Kidney (tissue), 14 donors: Measurements from ENCODE around the gene THOC7. TPM values are rescaled to one million over a fixed set of nuclear protein-coding genes. Genes with fewer than 3 reads are reported as not detected.

Experiments
- DNase-seq, 5 donors: peaks; one replicate each; pipeline ENCODE4 v3.0.0-alpha.2; 2013 to 2020
- FAIRE-seq: peaks from 2 replicates; lab custom pipeline; 2012; peaks lifted over from hg19 to GRCh38; lab: Jason Lieb, UNC
- H3K27ac ChIP-seq, 2 donors: one replicate each; pipeline ENCODE4 v1.7.0; 2013; ENCODE audit warnings: low read depth in 2 of 2, low read length in 2 of 2, inconsistent platforms in 1 of 2
- H3K27me3 ChIP-seq: one replicate; pipeline ENCODE4 v1.7.1; 2013; ENCODE audit warnings: low read length, inconsistent platforms; ENCODE audit not compliant: control insufficient read depth, insufficient read depth
- H3K36me3 ChIP-seq, 3 donors: one replicate each; pipeline versions ENCODE4 v1.7.0 to v1.7.1; 2013; ENCODE audit warnings: low read length in 3 of 3, control low read depth in 1 of 3, inconsistent platforms in 1 of 3; ENCODE audit not compliant: insufficient read depth in 3 of 3, control insufficient read depth in 2 of 3
- H3K4me1 ChIP-seq, 3 donors: one replicate each; pipeline versions ENCODE4 v1.7.0 to v1.7.1; 2013; ENCODE audit warnings: low read length in 3 of 3, inconsistent platforms in 1 of 3, low read depth in 1 of 3; ENCODE audit not compliant: control insufficient read depth in 2 of 3, insufficient read depth in 2 of 3
- H3K4me3 ChIP-seq, 3 donors: one replicate each; pipeline versions ENCODE4 v1.7.0 to v1.8.1; 2013; ENCODE audit warnings: low read length in 3 of 3, control low read depth in 1 of 3, inconsistent platforms in 1 of 3
- H3K9ac ChIP-seq, 3 donors: one replicate each; pipeline versions ENCODE4 v1.7.0 to v1.7.1; 2013; ENCODE audit warnings: low read length in 3 of 3, control low read depth in 1 of 3, inconsistent platforms in 1 of 3
- H3K9me3 ChIP-seq, 3 donors: one replicate each; pipeline versions ENCODE4 v1.7.0 to v1.7.1; 2013; ENCODE audit warnings: low read length in 3 of 3, control low read depth in 1 of 3, inconsistent platforms in 1 of 3; ENCODE audit not compliant: control insufficient read depth in 2 of 3, insufficient read depth in 1 of 3
- CTCF ChIP-seq: IDR thresholded peaks from 3 replicates; pipeline ENCODE4 v1.5.1; 2012; ENCODE audit warnings: mild to moderate bottlenecking, moderate library complexity, borderline replicate concordance; ENCODE audit not compliant: insufficient read depth; ENCODE audit errors: extremely low read depth
- intact Hi-C: fragments of 100-400 bp; cut with DNase I; formaldehyde crosslinking; loops from one replicate; pipeline ENCODE4 v1.11.1; 2022
- polyA plus RNA-seq: library from polyadenylated mRNA; stranded (reverse); fragments of 350-450 nt; fragmentation: Illumina TruSeq; extraction: RNeasy Lipid Tissue Mini Kit (QIAGEN cat#74804); gene quantifications from one replicate; pipeline ENCODE4 v1.2.3, GENCODE V29; 2014; ENCODE audit warnings: low read depth, low replicate concordance; ENCODE audit not compliant: insufficient read depth
- total RNA-seq: library from RNA; stranded (reverse); fragmentation: NEBNext Ultra II Directional; extraction: Animal tissue kit (Norgen Biotek cat#: 25700); gene quantifications from one replicate; pipeline ENCODE4 v1.2.1, GENCODE V29; 2021
- donor health status: control.
- donor health status: control.
- donor health status: control.
- donor health status: control.
- donor health status: control.
- donor health status: DM: yes; HTN: yes; CAD: no.
- donor health status: Normal renal cell carcinoma (clear cell type).

Gene THOC7
- total and polyA plus RNA-seq, 2 donors from 2014 or later = 55.2 to 99.5 TPM

- TF ChIP-seq CTCF = no peak
- DNase-seq = no peak
- Histone ChIP-seq H3K4me3 (no peak overlapping the region), H3K4me1 (peaks cover 0 to 7% (median 0%) of the 10 kb centered on the region in 3 donors), H3K27ac (no peak overlapping the region), H3K27me3 (no peaks in the 10 kb centered on the region), H3K9ac (no peak overlapping the region), H3K36me3 (no peaks in the 10 kb centered on the region), H3K9me3 (no peaks in the 10 kb centered on the region)
- FAIRE-seq = no peak
- intact Hi-C loops = no loop called here
These were observed 46.4 kb upstream of the THOC7 start for GRCh38 chr3:63910001-63910400.

GRCh38 chr3:63909431-63909830 lies 45.8 kb upstream of the THOC7 start:
- peaks cover 0 to 7% (median 0%) of the 10 kb centered on the region in 3 donors for H3K4me1 ChIP-seq
- H3K9ac ChIP-seq = no peak overlapping the region
- no peak for FAIRE-seq
- H3K27me3 ChIP-seq = no peaks in the 10 kb centered on the region
- no peak overlapping the region for H3K27ac ChIP-seq
- H3K9me3 ChIP-seq = no peaks in the 10 kb centered on the region
- intact Hi-C loops = no loop called here
- DNase-seq = no peak
- H3K36me3 ChIP-seq = no peaks in the 10 kb centered on the region
- TF ChIP-seq CTCF = no peak
- no peak overlapping the region for H3K4me3 ChIP-seq

- intact Hi-C loops = no loop called here
- Histone ChIP-seq H3K27ac (no peak overlapping the region), H3K36me3 (no peaks in the 10 kb centered on the region), H3K27me3 (no peaks in the 10 kb centered on the region), H3K9ac (no peak overlapping the region), H3K9me3 (no peaks in the 10 kb centered on the region), H3K4me1 (peaks cover 0 to 7% (median 0%) of the 10 kb centered on the region in 3 donors), H3K4me3 (no peak overlapping the region)
- FAIRE-seq (no peak), DNase-seq (no peak)
- TF ChIP-seq CTCF = no peak
These were observed 45.2 kb upstream of the THOC7 start for GRCh38 chr3:63908776-63909175.

- no peak overlapping the region for H3K9ac ChIP-seq
- H3K27ac ChIP-seq = no peak overlapping the region
- intact Hi-C loops = no loop called here
- H3K4me1 ChIP-seq = peaks cover 0 to 5% (median 0%) of the 10 kb centered on the region in 3 donors
- H3K36me3 ChIP-seq = no peaks in the 10 kb centered on the region
- H3K4me3 ChIP-seq = no peak overlapping the region
- no peak for FAIRE-seq
- no peak for TF ChIP-seq CTCF
- H3K27me3 ChIP-seq = no peaks in the 10 kb centered on the region
- peak in 2 of 5 donors; percentile 12 to 52 for DNase-seq
- H3K9me3 ChIP-seq = no peaks in the 10 kb centered on the region
These were observed 44.6 kb upstream of the THOC7 start for GRCh38 chr3:63908081-63908736.
